AML-193 (cell line): ENCODE results near the gene ADAM8.
"Not testable (repeated sequence)": the region's sequence is repeated elsewhere in the genome, so short reads cannot be mapped to it uniquely, and the experiment has no call there.

Source experiments
- DNase-seq, 2 experiments: peaks; one replicate each; lab custom pipeline; 2025; lab: John Stamatoyannopoulos, UW

The ADAM8 gene

DNA sequence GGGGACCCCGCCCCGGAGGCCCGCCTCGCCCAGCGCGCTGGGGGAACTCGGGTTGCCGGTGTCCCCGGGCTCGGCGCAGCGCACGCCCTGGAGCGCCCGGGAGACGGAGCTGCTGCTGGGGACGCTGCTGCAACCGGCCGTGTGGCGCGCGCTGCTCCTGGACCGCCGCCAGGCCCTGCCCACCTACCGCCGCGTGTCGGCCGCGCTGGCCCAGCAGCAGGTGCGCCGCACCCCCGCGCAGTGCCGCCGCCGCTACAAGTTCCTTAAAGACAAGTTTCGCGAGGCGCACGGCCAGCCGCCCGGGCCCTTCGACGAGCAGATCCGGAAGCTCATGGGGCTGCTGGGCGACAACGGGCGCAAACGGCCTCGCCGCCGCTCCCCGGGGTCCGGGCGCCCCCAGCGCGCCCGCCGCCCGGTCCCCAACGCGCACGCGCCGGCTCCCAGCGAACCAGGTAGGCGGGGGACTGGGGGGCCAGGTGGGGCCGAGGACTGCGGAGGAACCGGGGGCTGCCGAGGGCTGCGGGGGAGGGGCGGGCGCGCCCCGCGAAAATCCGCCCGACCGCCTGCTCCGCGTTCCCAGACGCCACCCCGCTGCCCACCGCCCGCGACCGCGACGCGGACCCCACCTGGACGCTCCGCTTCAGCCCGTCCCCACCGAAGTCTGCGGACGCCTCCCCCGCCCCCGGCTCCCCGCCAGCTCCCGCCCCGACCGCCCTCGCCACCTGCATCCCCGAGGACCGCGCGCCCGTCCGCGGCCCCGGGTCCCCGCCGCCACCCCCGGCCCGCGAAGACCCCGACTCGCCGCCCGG, 46.1 kb downstream of the ADAM8 start:
- DNase-seq = no peak

DNA sequence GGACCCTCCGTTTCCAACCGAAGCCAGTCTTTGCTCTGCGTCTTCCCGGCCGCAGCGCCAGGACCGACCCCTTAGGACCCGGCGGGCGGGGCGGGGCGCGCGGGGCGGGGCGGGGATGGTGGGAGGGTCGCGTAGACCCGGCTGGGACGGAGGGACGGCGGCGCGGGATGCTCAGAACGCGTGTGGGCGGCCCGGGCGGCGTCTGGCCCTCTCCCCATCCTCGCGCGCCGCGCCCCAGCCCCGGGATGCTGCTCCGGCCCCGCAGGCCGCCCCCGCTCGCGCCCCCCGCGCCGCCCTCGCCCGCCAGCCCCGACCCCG, 46.7 kb downstream of the ADAM8 start, which contains the start of gene UTF1:
Gene UTF1 (plus strand): TSS at position 174 of the 318 bp plus-strand sequence. CDS start 72 bp downstream, at position 246.
- DNase-seq = no peak

- no peak for DNase-seq
Measured at GRCh38 chr10:133229265-133230043, 47.2 kb downstream of the ADAM8 start.

DNA sequence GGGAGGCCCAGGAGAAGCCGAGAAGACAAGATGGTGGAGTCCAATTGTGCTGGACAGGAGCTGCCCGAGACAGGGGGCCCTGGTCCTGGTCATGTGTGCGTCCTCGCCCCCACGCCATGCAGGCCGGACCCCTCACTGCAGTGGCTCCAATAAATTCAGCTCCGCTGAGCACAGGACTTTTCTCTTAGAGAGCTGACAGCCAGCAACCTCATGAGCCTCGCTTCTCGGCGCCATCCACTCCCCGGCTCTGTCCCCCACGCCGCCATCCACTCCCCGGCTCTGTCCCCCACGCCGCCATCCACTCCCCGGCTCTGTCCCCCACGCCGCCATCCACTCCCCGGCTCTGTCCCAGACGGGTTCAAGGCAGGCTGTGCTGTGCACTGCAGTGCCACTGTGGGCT, 49.4 kb downstream of the ADAM8 start:
- no peak for DNase-seq

DNA sequence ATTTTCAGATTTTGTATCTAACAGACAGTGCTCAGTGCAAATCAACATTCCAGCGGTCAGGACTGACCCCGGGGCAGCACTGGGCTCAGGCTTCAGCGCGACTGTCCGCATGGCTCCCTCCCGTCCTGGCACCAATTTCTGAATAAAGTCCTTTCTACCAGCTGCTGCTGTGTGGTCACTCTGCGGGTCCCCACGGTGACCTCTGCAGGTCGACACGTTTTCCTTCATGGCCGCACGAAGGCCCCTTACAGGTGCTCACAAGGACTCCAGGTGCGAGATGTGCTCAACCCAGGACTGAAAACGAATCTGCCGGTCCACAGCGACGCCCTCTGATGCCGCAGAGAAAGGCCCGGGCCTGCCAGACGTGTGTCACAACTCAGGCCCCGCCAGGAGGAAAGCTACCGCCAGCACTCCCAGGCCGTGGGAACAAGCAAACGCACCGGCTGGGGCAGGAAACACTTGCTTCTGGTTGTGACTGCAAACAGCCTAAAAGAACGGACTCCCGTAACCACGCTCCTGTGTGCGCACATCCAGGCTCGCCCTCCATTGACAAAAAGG, 50.3 kb downstream of the ADAM8 start:
- DNase-seq = no peak

- DNase-seq = no peak
Measured at GRCh38 chr10:133225707-133226191, 50.9 kb downstream of the ADAM8 start.

GRCh38 chr10:133224756-133225372, 51.8 kb downstream of the ADAM8 start:
- no peak for DNase-seq

GRCh38 chr10:133224076-133224475, 52.6 kb downstream of the ADAM8 start:
- DNase-seq = no peak

- not testable (repeated sequence) for DNase-seq
Measured at GRCh38 chr10:133221756-133222155, 54.9 kb downstream of the ADAM8 start.

DNA sequence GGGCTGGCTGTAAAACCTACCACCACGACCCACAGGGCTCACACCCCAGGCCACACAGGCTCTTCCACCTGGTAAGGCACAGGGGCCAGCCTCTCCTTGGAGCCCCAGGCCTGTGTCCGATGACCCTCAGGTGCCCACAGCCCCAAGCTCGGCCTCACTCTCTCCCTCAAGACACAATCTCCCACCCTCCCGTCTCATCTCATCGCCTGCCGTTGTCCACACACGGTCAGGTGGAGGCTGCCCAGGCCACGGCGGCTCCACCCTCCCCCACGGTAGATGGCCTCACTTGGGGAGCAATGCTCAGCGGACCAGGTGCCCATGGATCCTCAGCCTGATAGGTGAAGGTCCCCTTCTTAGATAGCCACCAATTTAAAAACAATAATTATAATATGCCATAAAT, 55.3 kb downstream of the ADAM8 start:
- no peak for DNase-seq

- no peak for DNase-seq
Measured at GRCh38 chr10:133219782-133220181, 56.9 kb downstream of the ADAM8 start.

GRCh38 chr10:133218891-133219290, 57.8 kb downstream of the ADAM8 start:
- no peak for DNase-seq

- DNase-seq = no peak
Measured at GRCh38 chr10:133217800-133218589, 58.7 kb downstream of the ADAM8 start.

- DNase-seq = no peak
Measured at GRCh38 chr10:133216776-133217175, 59.9 kb downstream of the ADAM8 start.

GRCh38 chr10:133215586-133215985, 61.1 kb downstream of the ADAM8 start:
- no peak for DNase-seq

DNA sequence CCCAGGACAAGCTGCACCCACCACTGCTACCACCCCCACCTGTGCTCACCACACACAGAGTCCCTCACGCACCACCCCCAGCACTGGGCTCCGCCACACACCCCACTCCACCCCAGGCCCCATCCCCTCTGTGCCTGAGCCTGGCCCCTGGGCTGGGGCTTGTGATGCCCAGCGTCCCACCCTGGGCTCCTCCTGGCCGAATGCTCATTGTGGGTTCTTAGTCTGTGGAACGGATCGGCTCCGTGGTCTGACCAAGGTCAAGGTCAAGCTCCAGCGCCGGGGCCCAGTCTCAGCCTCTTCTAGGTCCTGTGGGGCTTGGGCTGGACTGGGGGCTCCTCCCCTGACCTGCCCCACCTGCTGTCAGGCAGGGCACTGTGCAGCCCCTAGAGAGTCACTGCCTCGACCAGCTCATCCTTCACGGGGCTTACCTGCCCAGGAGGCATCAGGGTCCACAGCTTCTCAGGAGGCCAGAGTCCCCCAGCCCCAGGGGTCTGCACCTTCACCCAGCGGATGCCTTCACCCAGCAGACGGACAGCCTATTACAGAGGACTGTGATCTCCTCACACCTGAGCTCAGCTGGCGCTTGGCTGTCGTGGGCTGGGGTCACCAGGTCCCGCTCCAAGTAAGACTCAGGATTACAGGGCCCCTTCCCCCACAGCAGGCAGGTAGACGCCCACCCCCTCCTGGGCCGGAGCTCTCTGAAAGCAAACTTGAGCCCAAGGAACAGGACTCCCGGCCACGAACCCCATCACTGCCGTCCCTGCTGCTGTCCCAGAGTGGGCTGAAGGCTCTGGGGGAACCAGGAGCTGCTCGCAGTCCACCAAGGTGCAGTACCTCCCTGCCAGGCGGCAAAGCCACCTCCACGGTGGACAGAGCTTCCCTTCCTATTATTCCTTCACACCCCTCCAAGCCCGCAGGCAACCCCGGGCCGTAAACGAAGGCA, 61.9 kb downstream of the ADAM8 start:
- DNase-seq = no peak

GRCh38 chr10:133213641-133214467, 62.8 kb downstream of the ADAM8 start:
- DNase-seq = no peak

GRCh38 chr10:133212853-133213494, 63.7 kb downstream of the ADAM8 start:
- no peak for DNase-seq
